ENCODE data around the gene SSUH2.

SSUH2 gene

DNA sequence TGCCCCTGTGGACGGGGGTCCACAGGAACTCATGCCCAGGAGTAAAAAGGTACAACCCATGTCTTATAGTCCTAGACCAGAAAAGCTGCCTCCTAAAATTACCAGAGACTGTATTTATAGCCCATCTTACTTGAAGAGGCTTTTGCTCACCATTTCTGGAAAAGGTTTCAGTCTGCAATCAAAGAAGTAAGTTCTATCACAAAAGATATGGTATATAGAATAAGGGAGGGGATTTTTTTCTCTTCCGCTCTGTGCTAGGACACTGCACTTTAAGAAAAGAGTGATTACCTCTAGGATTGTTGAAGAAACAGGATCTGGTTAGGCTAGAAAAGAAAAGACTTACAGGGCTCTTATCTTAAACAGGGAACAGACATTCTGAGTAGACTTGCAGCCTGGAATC, 2.6 kb downstream of the SSUH2 start:
- in situ Hi-C loops (cut with MboI; ENCODE audit: low sequenced_read_pairs, unreplicated experiment) = no loop called here
- TF ChIP-seq, protein P1, sequence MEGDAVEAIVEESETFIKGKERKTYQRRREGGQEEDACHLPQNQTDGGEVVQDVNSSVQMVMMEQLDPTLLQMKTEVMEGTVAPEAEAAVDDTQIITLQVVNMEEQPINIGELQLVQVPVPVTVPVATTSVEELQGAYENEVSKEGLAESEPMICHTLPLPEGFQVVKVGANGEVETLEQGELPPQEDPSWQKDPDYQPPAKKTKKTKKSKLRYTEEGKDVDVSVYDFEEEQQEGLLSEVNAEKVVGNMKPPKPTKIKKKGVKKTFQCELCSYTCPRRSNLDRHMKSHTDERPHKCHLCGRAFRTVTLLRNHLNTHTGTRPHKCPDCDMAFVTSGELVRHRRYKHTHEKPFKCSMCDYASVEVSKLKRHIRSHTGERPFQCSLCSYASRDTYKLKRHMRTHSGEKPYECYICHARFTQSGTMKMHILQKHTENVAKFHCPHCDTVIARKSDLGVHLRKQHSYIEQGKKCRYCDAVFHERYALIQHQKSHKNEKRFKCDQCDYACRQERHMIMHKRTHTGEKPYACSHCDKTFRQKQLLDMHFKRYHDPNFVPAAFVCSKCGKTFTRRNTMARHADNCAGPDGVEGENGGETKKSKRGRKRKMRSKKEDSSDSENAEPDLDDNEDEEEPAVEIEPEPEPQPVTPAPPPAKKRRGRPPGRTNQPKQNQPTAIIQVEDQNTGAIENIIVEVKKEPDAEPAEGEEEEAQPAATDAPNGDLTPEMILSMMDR (IDR thresholded peaks at IDR 0.05; ENCODE audit: borderline replicate concordance, control extremely low read depth, extremely low read depth, insufficient read depth, missing control alignments) = no peak
- DNase-seq (ENCODE audit: low spot score) = no peak

DNA sequence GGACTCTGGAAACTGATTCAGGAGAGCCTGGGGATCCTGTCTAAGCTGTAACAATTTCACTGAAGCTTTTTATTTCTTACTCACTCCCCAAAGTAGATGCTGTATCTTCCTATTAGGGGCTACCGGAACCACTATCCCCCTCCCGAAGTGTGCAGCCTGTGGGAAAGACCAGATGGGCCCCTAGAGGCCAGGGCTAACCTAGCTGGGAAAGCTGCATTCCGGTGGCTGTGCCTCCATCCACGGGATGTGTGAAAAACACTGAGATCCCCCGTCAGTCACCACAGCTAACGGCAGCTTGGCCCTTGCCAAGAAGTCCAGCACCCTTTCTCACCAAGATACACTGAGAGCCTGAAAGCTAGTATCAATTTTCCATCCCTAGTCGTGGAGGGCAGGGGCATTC, 3.1 kb downstream of the SSUH2 start:
- TF ChIP-seq, protein P1 (IDR thresholded peaks at IDR 0.05; ENCODE audit: borderline replicate concordance, control extremely low read depth, extremely low read depth, insufficient read depth, missing control alignments) = no peak
- no peak for DNase-seq (ENCODE audit: low spot score)
- in situ Hi-C loops (cut with MboI; ENCODE audit: low sequenced_read_pairs, unreplicated experiment) = no loop called here

DNA sequence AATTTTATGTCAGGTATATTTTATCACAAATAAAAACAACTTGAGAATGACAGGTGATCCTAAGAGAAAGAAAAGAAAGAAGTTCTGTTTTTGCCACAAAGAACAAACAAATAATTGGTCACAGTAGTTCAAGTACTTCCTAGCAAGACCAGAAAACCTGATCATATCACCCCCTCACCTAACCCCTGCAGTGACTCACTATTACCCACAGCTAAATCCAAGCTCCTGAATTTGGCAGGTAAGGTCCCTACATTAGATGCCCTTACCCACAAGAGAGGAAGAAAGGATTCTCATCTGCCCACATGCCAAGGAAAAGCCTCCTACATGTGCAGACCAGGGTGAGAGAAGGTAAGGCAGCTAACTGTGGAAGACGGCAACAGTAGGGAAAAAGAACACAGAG, 4.4 kb downstream of the SSUH2 start:
- no peak for DNase-seq (ENCODE audit: low spot score)
- in situ Hi-C loops (cut with MboI; ENCODE audit: low sequenced_read_pairs, unreplicated experiment) = no loop called here
- TF ChIP-seq, protein P1 (IDR thresholded peaks at IDR 0.05; ENCODE audit: borderline replicate concordance, control extremely low read depth, extremely low read depth, insufficient read depth, missing control alignments) = no peak

DNA sequence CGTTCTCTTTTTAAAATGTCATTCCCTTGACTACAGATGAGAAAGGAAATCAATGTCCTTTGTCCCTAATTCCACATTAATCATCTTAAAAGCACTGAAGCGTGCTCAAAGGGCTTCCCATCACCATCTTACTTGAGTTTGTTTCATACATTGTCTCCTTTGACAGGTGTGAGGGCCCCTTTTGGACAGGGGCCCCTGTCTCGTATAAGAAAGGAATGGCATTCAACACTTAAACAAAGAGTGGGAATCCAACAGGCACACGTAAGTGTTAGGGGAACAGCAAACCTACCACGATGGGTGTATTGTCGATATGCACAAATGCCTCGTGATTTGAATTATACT, 5.0 kb downstream of the SSUH2 start:
- DNase-seq (ENCODE audit: low spot score) = no peak
- TF ChIP-seq, protein P1 (IDR thresholded peaks at IDR 0.05; ENCODE audit: borderline replicate concordance, control extremely low read depth, extremely low read depth, insufficient read depth, missing control alignments) = no peak
- in situ Hi-C loops (cut with MboI; ENCODE audit: low sequenced_read_pairs, unreplicated experiment) = no loop called here

DNA sequence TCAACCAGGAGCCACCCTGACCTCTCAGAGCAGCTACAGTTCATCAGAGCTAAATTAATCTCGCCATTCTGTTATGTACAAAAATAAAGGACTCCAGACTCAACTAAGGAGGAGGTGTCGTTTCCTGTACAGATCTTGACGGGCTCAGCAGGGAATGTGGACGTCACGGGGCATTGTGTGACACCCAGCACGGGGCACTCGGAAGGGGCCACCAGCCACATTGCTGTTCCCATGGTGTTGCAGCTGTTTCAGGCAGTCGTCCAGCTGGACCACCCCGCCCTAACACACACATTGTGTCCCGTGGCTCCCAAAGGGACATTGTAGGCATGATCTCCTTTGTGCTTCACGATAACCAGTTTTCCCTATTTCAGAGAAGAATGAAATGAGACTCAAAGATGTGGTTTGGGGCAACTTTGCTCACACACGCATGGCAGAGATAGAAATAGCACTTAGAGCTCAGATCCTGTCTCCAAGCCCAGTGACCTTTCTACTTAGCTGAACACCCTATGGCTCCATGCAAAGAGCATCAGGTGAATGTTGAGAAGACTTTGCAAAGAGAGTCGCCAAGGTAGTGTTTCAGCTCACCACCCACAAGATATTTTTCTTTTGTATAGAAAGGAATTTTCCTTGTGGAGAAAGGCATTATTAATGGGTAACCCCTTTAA, 5.5 kb downstream of the SSUH2 start:
- TF ChIP-seq, protein P1 (IDR thresholded peaks at IDR 0.05; ENCODE audit: borderline replicate concordance, control extremely low read depth, extremely low read depth, insufficient read depth, missing control alignments) = no peak
- DNase-seq (ENCODE audit: low spot score) = no peak
- in situ Hi-C loops (cut with MboI; ENCODE audit: low sequenced_read_pairs, unreplicated experiment) = no loop called here

DNA sequence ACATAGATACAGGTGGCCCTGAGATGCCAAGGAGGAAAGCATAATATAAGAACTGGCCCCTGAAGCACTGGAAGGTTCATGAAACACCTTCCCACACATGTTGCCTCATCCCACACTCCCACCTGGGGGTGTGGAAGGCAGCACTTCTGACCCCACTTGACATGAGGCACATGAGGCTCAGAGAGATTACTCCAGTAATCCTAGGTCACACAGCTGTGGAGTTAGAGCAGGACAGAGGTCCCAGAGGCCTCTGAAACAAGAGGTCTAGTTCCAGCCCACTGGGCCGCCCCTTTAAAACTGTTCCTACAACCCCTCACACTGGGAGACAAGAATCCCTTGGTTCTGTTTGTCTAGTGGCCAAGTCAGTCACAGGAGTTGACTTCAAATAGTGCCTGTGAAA, 7.2 kb downstream of the SSUH2 start:
- in situ Hi-C loops (cut with MboI; ENCODE audit: low sequenced_read_pairs, unreplicated experiment) = no loop called here
- TF ChIP-seq, protein P1 (IDR thresholded peaks at IDR 0.05; ENCODE audit: borderline replicate concordance, control extremely low read depth, extremely low read depth, insufficient read depth, missing control alignments) = no peak
- DNase-seq (ENCODE audit: low spot score) = no peak
